OCI-LY1 (cell line): Measurements from ENCODE around the gene CTNNA1.
"Not testable (repeated sequence)": the region's sequence is repeated elsewhere in the genome, so short reads cannot be mapped to it uniquely, and the experiment has no call there.

Source experiments
- H2AFZ ChIP-seq: fragments of 200-600 bp; sonication (generic), shearing (Covaris generic); 2 replicates; pipeline ENCODE4 v1.6.0; 2014; ENCODE audit warnings: antibody characterized with exemption, mild to moderate bottlenecking, low read length
- H3F3A ChIP-seq: fragments of 200-600 bp; sonication (generic), shearing (Covaris generic); 2 replicates; pipeline ENCODE4 v1.6.0; 2014; ENCODE audit warnings: mild to moderate bottlenecking, antibody characterized with exemption, low read length, moderate library complexity; ENCODE audit not compliant: insufficient read depth
- H3K27ac ChIP-seq: fragments of 200-600 bp; sonication (generic); 2 replicates; pipeline ENCODE4 v1.5.1; 2014; ENCODE audit warnings: low read length, mixed run types, mild to moderate bottlenecking, low read depth; ENCODE audit not compliant: poor library complexity, severe bottlenecking
- H3K27me3 ChIP-seq: fragments of 200-600 bp; sonication (generic); 2 replicates; pipeline ENCODE4 v1.6.0; 2014; ENCODE audit warnings: antibody characterized with exemption, mild to moderate bottlenecking, low read length, moderate library complexity; ENCODE audit not compliant: insufficient read depth
- H3K36me3 ChIP-seq: fragments of 200-600 bp; sonication (generic); 2 replicates; pipeline ENCODE4 v1.6.1; 2014; ENCODE audit warnings: mild to moderate bottlenecking, antibody characterized with exemption, low read length, moderate library complexity, mixed read lengths; ENCODE audit not compliant: insufficient read depth
- H3K4me1 ChIP-seq: fragments of 200-600 bp; sonication (generic); 2 replicates; pipeline ENCODE4 v1.5.1; 2014; ENCODE audit warnings: mild to moderate bottlenecking, low read length, moderate library complexity; ENCODE audit not compliant: insufficient read depth, severe bottlenecking
- H3K4me2 ChIP-seq: fragments of 200-600 bp; sonication (generic), shearing (Covaris generic); 2 replicates; pipeline ENCODE4 v1.6.1; 2014; ENCODE audit warnings: low read length
- H3K4me3 ChIP-seq: fragments of 200-600 bp; sonication (generic); 2 replicates; pipeline ENCODE4 v1.5.1; 2014; ENCODE audit warnings: low read length, low read depth, mild to moderate bottlenecking, mixed read lengths; ENCODE audit not compliant: poor library complexity, severe bottlenecking
- H3K79me2 ChIP-seq: fragments of 200-600 bp; shearing (Covaris generic); 2 replicates; pipeline ENCODE4 v1.6.1; 2016; ENCODE audit warnings: mixed run types, low read length, mixed read lengths; ENCODE audit not compliant: insufficient read depth
- H3K9ac ChIP-seq: fragments of 200-600 bp; sonication (generic), shearing (Covaris generic); 2 replicates; pipeline ENCODE4 v1.6.1; 2014; ENCODE audit warnings: mild to moderate bottlenecking, low read length, mixed read lengths
- H3K9me2 ChIP-seq: fragments of 200-600 bp; sonication (generic), shearing (Covaris generic); 2 replicates; pipeline ENCODE4 v1.6.1; 2014; ENCODE audit warnings: low read depth, mild to moderate bottlenecking, low read length, mixed read lengths
- H3K9me3 ChIP-seq: fragments of 200-600 bp; shearing (Covaris generic); 2 replicates; pipeline ENCODE4 v1.6.1; 2014; ENCODE audit warnings: low read length, mixed read lengths
- H4K20me1 ChIP-seq: fragments of 200-600 bp; sonication (generic), shearing (Covaris generic); 2 replicates; pipeline ENCODE4 v1.6.0; 2016; ENCODE audit warnings: mild to moderate bottlenecking, low read length; ENCODE audit not compliant: insufficient read depth
- EZH2 ChIP-seq: fragments of 200-600 bp; sonication (generic), shearing (Covaris generic); IDR thresholded peaks from 2 replicates; pipeline ENCODE4 v1.8.0; 2017; ENCODE audit warnings: borderline replicate concordance, mixed run types, mild to moderate bottlenecking, antibody characterized with exemption, low read length, moderate library complexity, mixed read lengths
- TF ChIP-seq, protein P1 (sequence below): fragments of 200-600 bp; sonication (generic), shearing (Covaris generic); IDR thresholded peaks from 2 replicates; pipeline ENCODE4 v1.5.1; 2017; ENCODE audit warnings: mild to moderate bottlenecking, antibody characterized with exemption, low read length, moderate library complexity, mixed read lengths

The CTNNA1 gene, protein sequence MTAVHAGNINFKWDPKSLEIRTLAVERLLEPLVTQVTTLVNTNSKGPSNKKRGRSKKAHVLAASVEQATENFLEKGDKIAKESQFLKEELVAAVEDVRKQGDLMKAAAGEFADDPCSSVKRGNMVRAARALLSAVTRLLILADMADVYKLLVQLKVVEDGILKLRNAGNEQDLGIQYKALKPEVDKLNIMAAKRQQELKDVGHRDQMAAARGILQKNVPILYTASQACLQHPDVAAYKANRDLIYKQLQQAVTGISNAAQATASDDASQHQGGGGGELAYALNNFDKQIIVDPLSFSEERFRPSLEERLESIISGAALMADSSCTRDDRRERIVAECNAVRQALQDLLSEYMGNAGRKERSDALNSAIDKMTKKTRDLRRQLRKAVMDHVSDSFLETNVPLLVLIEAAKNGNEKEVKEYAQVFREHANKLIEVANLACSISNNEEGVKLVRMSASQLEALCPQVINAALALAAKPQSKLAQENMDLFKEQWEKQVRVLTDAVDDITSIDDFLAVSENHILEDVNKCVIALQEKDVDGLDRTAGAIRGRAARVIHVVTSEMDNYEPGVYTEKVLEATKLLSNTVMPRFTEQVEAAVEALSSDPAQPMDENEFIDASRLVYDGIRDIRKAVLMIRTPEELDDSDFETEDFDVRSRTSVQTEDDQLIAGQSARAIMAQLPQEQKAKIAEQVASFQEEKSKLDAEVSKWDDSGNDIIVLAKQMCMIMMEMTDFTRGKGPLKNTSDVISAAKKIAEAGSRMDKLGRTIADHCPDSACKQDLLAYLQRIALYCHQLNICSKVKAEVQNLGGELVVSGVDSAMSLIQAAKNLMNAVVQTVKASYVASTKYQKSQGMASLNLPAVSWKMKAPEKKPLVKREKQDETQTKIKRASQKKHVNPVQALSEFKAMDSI

DNA sequence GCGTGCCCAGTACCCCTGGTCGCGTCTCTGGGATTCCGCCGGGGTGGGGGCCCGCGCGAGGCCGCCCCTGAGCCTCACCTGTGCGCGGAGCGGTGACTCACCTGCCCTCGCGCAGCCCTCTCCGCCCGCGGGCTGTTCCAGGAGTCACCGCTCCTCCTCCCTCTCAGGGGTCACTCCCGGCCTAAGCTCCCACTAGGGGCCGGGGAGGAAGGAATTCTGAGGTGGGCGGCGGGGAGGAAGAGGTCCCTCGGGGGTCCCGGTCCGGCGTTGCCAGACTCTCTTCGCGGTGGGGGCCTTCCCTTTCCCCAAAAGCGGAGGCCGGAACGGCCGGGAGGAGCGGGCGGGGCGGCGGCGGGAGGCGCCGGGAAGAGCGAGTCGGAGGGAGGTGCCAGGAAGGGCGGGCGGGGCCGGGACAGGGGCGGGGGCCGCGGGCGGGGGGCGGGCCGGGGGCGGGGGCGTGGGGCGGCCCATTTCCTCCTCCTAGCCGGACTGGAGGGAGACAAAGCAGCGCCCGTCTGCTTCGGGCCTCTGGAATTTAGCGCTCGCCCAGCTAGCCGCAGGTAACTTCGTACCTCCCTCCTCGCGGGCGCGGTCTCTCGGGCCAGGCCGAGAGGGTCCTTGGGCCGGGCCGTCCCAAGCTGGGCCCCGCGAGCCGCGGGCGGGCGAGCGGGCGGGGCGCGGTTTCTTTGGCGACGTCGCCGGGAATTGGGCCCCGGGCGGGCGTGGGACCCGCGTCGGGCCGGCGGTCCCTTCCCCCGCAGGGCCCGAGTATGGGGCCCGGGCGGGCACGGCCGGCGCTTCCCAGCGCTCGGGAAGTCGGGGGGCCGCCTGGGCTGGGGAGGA is at the start of gene CTNNA1:
CTNNA1 (plus strand) TSS at position 475 of the 843 bp plus-strand sequence. CDS start 28,500 bp downstream, outside the sequence.
- TF ChIP-seq, protein P1, sequence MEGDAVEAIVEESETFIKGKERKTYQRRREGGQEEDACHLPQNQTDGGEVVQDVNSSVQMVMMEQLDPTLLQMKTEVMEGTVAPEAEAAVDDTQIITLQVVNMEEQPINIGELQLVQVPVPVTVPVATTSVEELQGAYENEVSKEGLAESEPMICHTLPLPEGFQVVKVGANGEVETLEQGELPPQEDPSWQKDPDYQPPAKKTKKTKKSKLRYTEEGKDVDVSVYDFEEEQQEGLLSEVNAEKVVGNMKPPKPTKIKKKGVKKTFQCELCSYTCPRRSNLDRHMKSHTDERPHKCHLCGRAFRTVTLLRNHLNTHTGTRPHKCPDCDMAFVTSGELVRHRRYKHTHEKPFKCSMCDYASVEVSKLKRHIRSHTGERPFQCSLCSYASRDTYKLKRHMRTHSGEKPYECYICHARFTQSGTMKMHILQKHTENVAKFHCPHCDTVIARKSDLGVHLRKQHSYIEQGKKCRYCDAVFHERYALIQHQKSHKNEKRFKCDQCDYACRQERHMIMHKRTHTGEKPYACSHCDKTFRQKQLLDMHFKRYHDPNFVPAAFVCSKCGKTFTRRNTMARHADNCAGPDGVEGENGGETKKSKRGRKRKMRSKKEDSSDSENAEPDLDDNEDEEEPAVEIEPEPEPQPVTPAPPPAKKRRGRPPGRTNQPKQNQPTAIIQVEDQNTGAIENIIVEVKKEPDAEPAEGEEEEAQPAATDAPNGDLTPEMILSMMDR = no peak
- no peak for TF ChIP-seq EZH2
- H3K4me3 ChIP-seq = peak within 1 kb of the TSS; percentile 72
- H3K36me3 ChIP-seq = no peaks in the 10 kb centered on the region
- H3K4me1 ChIP-seq = peaks cover 14% of the 10 kb centered on the region
- no peak within 1 kb of the TSS for H3K27ac ChIP-seq
- H2AFZ ChIP-seq = peak within 1 kb of the TSS; percentile 88
- no peaks in the 10 kb centered on the region for H3K9me2 ChIP-seq
- no peaks in the 10 kb centered on the region for H3K9me3 ChIP-seq
- H3K27me3 ChIP-seq = peaks cover 3% of the 10 kb centered on the region; the same call in 1 of the 2 replicates
- H3F3A ChIP-seq = no peaks in the 10 kb centered on the region
- peak within 1 kb of the TSS; percentile 68 for H3K9ac ChIP-seq
- H3K79me2 ChIP-seq = no peaks in the 10 kb centered on the region
- peak within 1 kb of the TSS; percentile 92 for H3K4me2 ChIP-seq
- no peaks in the 10 kb centered on the region for H4K20me1 ChIP-seq

DNA sequence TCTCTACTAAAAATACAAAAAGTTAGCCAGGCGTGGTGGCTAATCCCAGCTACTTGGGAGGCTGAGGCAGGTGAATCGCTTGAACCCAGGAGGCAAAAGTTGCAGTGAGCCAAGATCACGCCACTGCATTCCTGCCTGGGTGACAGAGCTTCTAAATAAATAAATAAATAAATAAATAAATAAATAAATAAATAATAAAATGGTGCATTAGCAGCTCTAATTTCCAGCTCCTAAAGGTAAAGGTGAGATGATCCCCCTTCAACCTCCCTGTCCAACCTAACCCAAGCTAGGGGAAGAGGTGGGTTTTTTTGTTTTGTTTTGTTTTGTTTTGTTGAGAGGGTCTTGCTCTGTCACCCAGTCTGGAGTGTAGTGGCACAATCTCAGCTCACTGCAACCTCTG is 49.4 kb upstream of the CTNNA1 start:
- H3K36me3 ChIP-seq, H3K27ac ChIP-seq, H4K20me1 ChIP-seq, H3K4me1 ChIP-seq, H2AFZ ChIP-seq, H3K4me3 ChIP-seq, H3K27me3 ChIP-seq, H3F3A ChIP-seq, H3K9me2 ChIP-seq, H3K9me3 ChIP-seq, H3K9ac ChIP-seq, H3K79me2 ChIP-seq, H3K4me2 ChIP-seq: not testable (repeated sequence)

DNA sequence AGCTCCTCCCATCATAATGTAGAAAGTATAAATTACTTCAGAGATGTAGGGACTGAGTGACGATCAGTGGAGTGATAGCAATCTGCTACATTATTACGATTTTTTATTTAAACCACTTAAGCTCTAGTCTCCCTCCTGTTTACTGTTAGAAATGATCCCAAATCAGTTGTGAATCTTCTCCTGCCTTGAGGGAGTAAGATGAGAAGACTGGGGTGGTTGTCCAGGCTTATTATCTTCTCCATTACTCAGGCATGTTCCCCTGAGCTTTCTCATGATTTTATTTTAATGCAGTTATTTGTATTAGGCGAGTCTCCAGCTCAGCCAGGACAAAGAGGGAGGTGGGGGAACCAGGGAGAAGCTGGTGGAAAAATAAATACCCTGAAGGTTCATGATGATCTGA is 48.2 kb upstream of the CTNNA1 start:
- no peaks in the 10 kb centered on the region for H3K79me2 ChIP-seq
- H2AFZ ChIP-seq = no peak overlapping the region
- no peaks in the 10 kb centered on the region for H3K9me3 ChIP-seq
- no peak for TF ChIP-seq EZH2
- TF ChIP-seq, protein P1 = no peak
- no peaks in the 10 kb centered on the region for H4K20me1 ChIP-seq
- H3K36me3 ChIP-seq = no peaks in the 10 kb centered on the region
- H3K4me1 ChIP-seq = no peaks in the 10 kb centered on the region
- H3K9ac ChIP-seq = no peak overlapping the region
- H3K9me2 ChIP-seq = no peaks in the 10 kb centered on the region
- no peak overlapping the region for H3K4me3 ChIP-seq
- H3K27me3 ChIP-seq = 0 out of 2 replicates have a peak, but pooled peaks cover 3% of the 10 kb centered on the region
- H3K27ac ChIP-seq = no peak overlapping the region
- no peak overlapping the region for H3K4me2 ChIP-seq
- H3F3A ChIP-seq = no peaks in the 10 kb centered on the region
